Neuronal stem cell (in vitro differentiated cells): ENCODE data around the gene ACOT4.
"Not testable (repeated sequence)": the region's sequence is repeated elsewhere in the genome, so short reads cannot be mapped to it uniquely, and the experiment has no call there.

Source experiments
- DNase-seq: peaks from one replicate; pipeline ENCODE4 v3.0.0-alpha.2; 2013; ENCODE audit warnings: low spot score
- H2AFZ ChIP-seq: one replicate; pipeline ENCODE4 v1.6.1; 2013; ENCODE audit warnings: mild to moderate bottlenecking, low read length, inconsistent platforms
- H2AK5ac ChIP-seq: 2 replicates; pipeline ENCODE4 v1.6.1; 2013; ENCODE audit warnings: low read depth, mild to moderate bottlenecking, inconsistent platforms, low read length, moderate library complexity, mixed read lengths
- H2BK120ac ChIP-seq: 2 replicates; pipeline ENCODE4 v1.6.1; 2013; ENCODE audit warnings: low read depth, mild to moderate bottlenecking, inconsistent platforms, low read length, moderate library complexity, mixed read lengths
- H2BK12ac ChIP-seq: one replicate; pipeline ENCODE4 v1.6.1; 2013; ENCODE audit warnings: low read length, inconsistent platforms
- H2BK15ac ChIP-seq: 2 replicates; pipeline ENCODE4 v1.6.1; 2013; ENCODE audit warnings: mild to moderate bottlenecking, low read length, inconsistent platforms, mixed read lengths
- H2BK5ac ChIP-seq: one replicate; pipeline ENCODE4 v1.6.1; 2013; ENCODE audit warnings: inconsistent platforms, mild to moderate bottlenecking, low read length, moderate library complexity
- H3K14ac ChIP-seq: one replicate; pipeline ENCODE4 v1.6.1; 2013; ENCODE audit warnings: low read length, inconsistent platforms
- H3K18ac ChIP-seq: 2 replicates; pipeline ENCODE4 v1.6.1; 2013; ENCODE audit warnings: low read length, inconsistent platforms
- H3K23ac ChIP-seq: 2 replicates; pipeline ENCODE4 v1.6.1; 2013; ENCODE audit warnings: low read depth, mild to moderate bottlenecking, mixed read lengths, low read length, inconsistent platforms; ENCODE audit not compliant: poor library complexity
- H3K27ac ChIP-seq: replicated peaks from 3 replicates; pipeline ENCODE4 v1.5.1; 2013; ENCODE audit warnings: low read length, inconsistent platforms
- H3K27me3 ChIP-seq, 3 experiments: 2 replicates each; pipeline ENCODE4 v1.6.1; 2013; ENCODE audit warnings: low read length in 3 of 3, mild to moderate bottlenecking in 2 of 3, inconsistent platforms in 1 of 3, low read depth in 1 of 3, mixed read lengths in 1 of 3, moderate library complexity in 1 of 3; ENCODE audit not compliant: control insufficient read depth in 3 of 3, insufficient read depth in 3 of 3
- H3K36me3 ChIP-seq, 2 donors: replicated peaks in 1 of 2; 2 replicates each; pipeline ENCODE4 v1.6.1; 2013; ENCODE audit warnings: low read length in 2 of 2; ENCODE audit not compliant: control insufficient read depth in 2 of 2, insufficient read depth in 2 of 2
- H3K4ac ChIP-seq: 2 replicates; pipeline ENCODE4 v1.6.1; 2013; ENCODE audit warnings: inconsistent platforms, mild to moderate bottlenecking, low read length, moderate library complexity
- H3K4me1 ChIP-seq, 2 donors: 1 replicate in 1 of 2; 2 replicates in 1 of 2; pipeline ENCODE4 v1.6.1; 2013; ENCODE audit warnings: low read length in 2 of 2, low read depth in 1 of 2; ENCODE audit not compliant: control insufficient read depth in 2 of 2, insufficient read depth in 1 of 2
- H3K4me2 ChIP-seq: one replicate; pipeline ENCODE4 v1.6.1; 2013; ENCODE audit warnings: mild to moderate bottlenecking, low read length, inconsistent platforms; ENCODE audit not compliant: insufficient read depth, poor library complexity, severe bottlenecking
- H3K4me3 ChIP-seq, 2 donors: 2 replicates each; pipeline ENCODE4 v1.5.1; 2013; ENCODE audit warnings: low read length in 2 of 2, mild to moderate bottlenecking in 2 of 2, inconsistent platforms in 1 of 2, moderate library complexity in 1 of 2
- H3K79me1 ChIP-seq: one replicate; pipeline ENCODE4 v1.6.1; 2013; ENCODE audit warnings: low read depth, mild to moderate bottlenecking, inconsistent platforms, low read length, moderate library complexity
- H3K9ac ChIP-seq: one replicate; pipeline ENCODE4 v1.6.1; 2013; ENCODE audit warnings: mild to moderate bottlenecking, low read depth, low read length, inconsistent platforms; ENCODE audit not compliant: poor library complexity
- H3K9me3 ChIP-seq, 2 donors: replicated peaks in 1 of 2; 2 replicates each; pipeline versions ENCODE3 to v1.6.1; 2013; ENCODE audit warnings: low read length in 2 of 2, mild to moderate bottlenecking in 2 of 2, inconsistent platforms in 1 of 2, low read depth in 1 of 2, mixed read lengths in 1 of 2, moderate library complexity in 1 of 2; ENCODE audit not compliant: control insufficient read depth in 2 of 2, insufficient read depth in 1 of 2
- H4K8ac ChIP-seq: one replicate; pipeline ENCODE4 v1.6.1; 2013; ENCODE audit warnings: low read depth, mild to moderate bottlenecking, inconsistent platforms, low read length, moderate library complexity
- H4K91ac ChIP-seq: one replicate; pipeline ENCODE4 v1.6.1; 2013; ENCODE audit warnings: low read length, low read depth, mild to moderate bottlenecking, inconsistent platforms; ENCODE audit not compliant: poor library complexity
- WGBS, 2 donors: extraction: QIAGEN DNeasy Blood & Tissue Kit; methylation state at CpG; one replicate each; pipeline ENCODE4 v1.1.7; 2013; ENCODE audit warnings: missing lambda C conversion rate in 2 of 2, mixed read lengths in 1 of 2; ENCODE audit not compliant: insufficient read length in 2 of 2, insufficient replicate concordance in 1 of 2; ENCODE audit errors: extremely low coverage in 2 of 2; 5-methylcytosine and 5-hydroxymethylcytosine counted together

The ACOT4 gene

GRCh38 chr14:73567358-73567757 lies 24.3 kb upstream of the ACOT4 start:
- no peak overlapping the region for H3K4ac ChIP-seq
- no peak overlapping the region for H3K4me2 ChIP-seq
- peaks cover 0 to 1% of the 10 kb centered on the region in 2 donors for H3K4me1 ChIP-seq
- no peak overlapping the region for H4K8ac ChIP-seq
- H2BK12ac ChIP-seq = no peak overlapping the region
- DNase-seq = no peak
- no peak overlapping the region for H3K9ac ChIP-seq
- no peak overlapping the region for H2BK5ac ChIP-seq
- H3K14ac ChIP-seq = no peak overlapping the region
- no peaks in the 10 kb centered on the region for H3K9me3 ChIP-seq
- H3K27ac ChIP-seq = no peak overlapping the region
- no peak overlapping the region for H2AFZ ChIP-seq
- H3K36me3 ChIP-seq = no peaks in the 10 kb centered on the region
- H4K91ac ChIP-seq = no peak overlapping the region
- H3K4me3 ChIP-seq = no peak overlapping the region
- H3K18ac ChIP-seq = no peak overlapping the region
- H2BK15ac ChIP-seq = no peak overlapping the region
- H3K27me3 ChIP-seq = peaks cover 0 to 3% (median 0%) of the 10 kb centered on the region in 3 experiments
- H3K23ac ChIP-seq = no peak overlapping the region
- no peak overlapping the region for H2BK120ac ChIP-seq
- no peak overlapping the region for H2AK5ac ChIP-seq
- H3K79me1 ChIP-seq = no peaks in the 10 kb centered on the region
- no CpG with 5 or more reads among the region's 7 CpGs for WGBS, 2 donors

DNA sequence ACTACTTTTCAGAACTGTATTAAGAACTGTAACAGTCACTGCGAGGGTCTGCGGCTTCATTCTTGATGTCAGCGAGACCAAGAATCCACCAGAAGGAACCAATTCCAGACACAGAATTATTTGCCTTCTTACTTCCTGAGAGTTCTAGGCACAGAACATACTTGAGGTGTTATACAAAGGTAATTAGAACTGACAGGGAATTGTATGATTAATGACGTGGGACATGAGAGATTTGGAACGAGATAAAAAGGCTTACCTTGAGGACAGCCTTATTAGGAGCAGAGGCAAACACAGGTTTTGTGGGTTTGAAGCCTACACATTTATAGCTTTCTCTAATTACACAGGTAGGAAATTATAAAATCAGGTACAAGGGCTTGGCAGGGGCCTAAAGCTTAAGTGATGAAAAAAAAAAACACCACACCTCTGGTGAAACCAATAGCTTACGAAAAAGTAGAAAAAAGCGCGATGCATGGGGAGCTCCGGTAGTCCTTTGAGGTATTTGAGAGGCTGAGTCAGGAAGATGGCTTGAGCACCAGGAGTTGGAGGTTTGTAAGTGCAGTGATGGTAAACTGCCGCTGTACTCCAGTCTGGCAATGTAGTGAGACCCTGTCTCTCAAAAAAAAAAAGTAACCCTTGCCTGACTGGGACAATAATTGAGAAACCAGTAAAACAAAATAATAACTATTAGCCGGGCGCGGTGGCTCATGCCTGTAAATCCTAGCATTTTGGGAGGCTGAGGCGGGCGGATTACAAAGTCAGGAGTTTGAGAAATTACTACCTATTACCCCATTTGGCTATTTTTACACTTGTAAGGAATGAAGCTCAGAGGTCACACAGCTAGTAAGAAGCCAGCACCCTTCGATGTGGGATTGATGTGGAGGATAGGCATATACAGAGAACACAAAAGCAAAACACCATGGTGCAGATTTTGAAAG lies 23.5 kb upstream of the ACOT4 start:
- H2BK5ac ChIP-seq = no peak overlapping the region
- DNase-seq = no peak

DNA sequence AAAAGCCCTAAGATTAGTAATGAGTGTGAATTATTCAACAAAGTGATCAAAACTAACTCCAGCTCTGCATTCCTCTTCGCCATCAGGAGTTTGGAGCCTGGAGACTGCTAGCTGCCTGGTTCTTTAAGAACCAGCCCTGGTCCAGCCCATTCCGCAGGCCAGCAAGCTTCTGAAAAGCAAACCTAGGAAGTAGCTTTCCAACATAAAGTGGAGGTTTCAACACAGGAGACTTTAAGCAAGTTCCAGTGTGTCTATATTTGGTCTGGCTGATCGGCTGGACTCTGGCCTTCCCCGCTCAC lies 22.8 kb upstream of the ACOT4 start:
- not testable (repeated sequence) for H2BK5ac ChIP-seq, H3K9me3 ChIP-seq, H3K23ac ChIP-seq, DNase-seq, H2BK12ac ChIP-seq, H4K91ac ChIP-seq, H3K79me1 ChIP-seq, H3K36me3 ChIP-seq, H3K27ac ChIP-seq, H2AFZ ChIP-seq, H3K4me1 ChIP-seq, H2AK5ac ChIP-seq, H3K4me3 ChIP-seq, H2BK15ac ChIP-seq, H2BK120ac ChIP-seq, H3K18ac ChIP-seq, H4K8ac ChIP-seq, H3K9ac ChIP-seq, H3K14ac ChIP-seq, H3K27me3 ChIP-seq, H3K4ac ChIP-seq
- no CpG with 5 or more reads among the region's 4 CpGs for WGBS, 2 donors
- H3K4me2 ChIP-seq = peak overlapping the region; percentile 54

More for the DNA sequence above, 23.5 kb upstream of the ACOT4 start:
- no peak overlapping the region for H3K4ac ChIP-seq
- no peaks in the 10 kb centered on the region for H3K9me3 ChIP-seq
- peaks cover 0 to 1% of the 10 kb centered on the region in 2 donors for H3K4me1 ChIP-seq
- no peak overlapping the region for H2AFZ ChIP-seq
- H3K79me1 ChIP-seq = no peaks in the 10 kb centered on the region
- H4K91ac ChIP-seq = no peak overlapping the region
- H3K14ac ChIP-seq = no peak overlapping the region
- no peak overlapping the region for H3K4me2 ChIP-seq
- H2BK15ac ChIP-seq = no peak overlapping the region
- no peak overlapping the region for H2BK120ac ChIP-seq
- WGBS, 2 donors = no CpG with 5 or more reads among the region's 16 CpGs
- no peak overlapping the region for H3K23ac ChIP-seq
- H3K36me3 ChIP-seq = no peaks in the 10 kb centered on the region
- H2AK5ac ChIP-seq = no peak overlapping the region
- no peak overlapping the region for H3K18ac ChIP-seq
- H3K4me3 ChIP-seq = no peak overlapping the region
- no peak overlapping the region for H4K8ac ChIP-seq
- no peak overlapping the region for H2BK12ac ChIP-seq
- H3K9ac ChIP-seq = no peak overlapping the region
- no peak overlapping the region for H3K27ac ChIP-seq
- H3K27me3 ChIP-seq = peaks cover 0 to 3% (median 0%) of the 10 kb centered on the region in 3 experiments

DNA sequence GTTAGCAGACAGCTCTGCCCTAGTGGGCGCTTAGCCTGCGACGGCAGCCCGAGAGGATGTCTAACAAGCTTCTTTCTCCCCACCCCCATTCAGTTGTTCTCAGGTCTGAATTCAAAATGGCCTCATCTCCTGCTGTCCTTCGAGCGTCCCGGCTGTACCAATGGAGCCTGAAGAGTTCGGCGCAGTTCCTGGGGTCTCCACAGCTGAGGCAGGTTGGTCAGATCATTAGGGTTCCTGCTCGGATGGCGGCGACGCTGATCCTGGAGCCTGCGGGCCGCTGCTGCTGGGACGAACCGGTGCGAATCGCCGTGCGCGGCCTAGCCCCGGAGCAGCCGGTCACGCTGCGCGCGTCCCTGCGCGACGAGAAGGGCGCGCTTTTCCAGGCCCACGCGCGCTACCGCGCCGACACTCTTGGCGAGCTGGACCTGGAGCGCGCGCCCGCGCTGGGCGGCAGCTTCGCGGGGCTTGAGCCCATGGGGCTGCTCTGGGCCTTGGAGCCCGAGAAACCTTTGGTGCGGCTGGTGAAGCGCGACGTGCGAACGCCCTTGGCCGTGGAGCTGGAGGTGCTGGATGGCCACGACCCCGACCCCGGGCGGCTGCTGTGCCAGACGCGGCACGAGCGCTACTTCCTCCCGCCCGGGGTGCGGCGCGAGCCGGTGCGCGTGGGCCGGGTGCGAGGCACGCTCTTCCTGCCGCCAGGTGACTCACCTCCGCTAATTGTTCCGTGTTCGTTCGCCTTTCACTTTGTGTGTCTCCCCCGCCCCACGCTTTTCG lies 22.3 kb upstream of the ACOT4 start, which contains the start of gene ACOT2:
TSS of gene ACOT2 (plus strand) at position 29 of the 774 bp plus-strand sequence. CDS start at position 57, 28 bp downstream.
- not testable (repeated sequence) for H4K91ac ChIP-seq, H2BK120ac ChIP-seq, H2AK5ac ChIP-seq, H3K9me3 ChIP-seq, H3K36me3 ChIP-seq, H3K79me1 ChIP-seq, DNase-seq, H2BK12ac ChIP-seq, H3K14ac ChIP-seq, H2AFZ ChIP-seq, H3K23ac ChIP-seq, H3K27me3 ChIP-seq, H3K4ac ChIP-seq, H2BK5ac ChIP-seq, H2BK15ac ChIP-seq, H3K4me1 ChIP-seq, H3K27ac ChIP-seq
- H3K4me3 ChIP-seq = peak within 1 kb of the TSS in 1 of 2 donors; percentile 69
- H4K8ac ChIP-seq = peak within 1 kb of the TSS; percentile 82
- peak within 1 kb of the TSS; percentile 54 for H3K4me2 ChIP-seq
- peak within 1 kb of the TSS; percentile 78 for H3K18ac ChIP-seq
- WGBS, 2 donors = no CpG with 5 or more reads among the region's 83 CpGs
- peak within 1 kb of the TSS; percentile 44 for H3K9ac ChIP-seq
